Astrocyte of the cerebellum (primary cell): Measurements from ENCODE around the gene ANKMY2.

Experiments
- DNase-seq: peaks from one replicate; pipeline ENCODE4 v3.0.0-alpha.2; 2011; ENCODE audit warnings: low read depth
- H3K4me3 ChIP-seq: 2 replicates; pipeline ENCODE4 v1.5.1; 2011; ENCODE audit warnings: mild to moderate bottlenecking, low read depth, low read length, moderate library complexity
- in situ Hi-C: cut with HindIII; loops from 2 replicates; pipeline ENCODE4 v1.10.0; 2017; ENCODE audit warnings: low sequenced_read_pairs
- TF ChIP-seq, protein P1 (sequence below): IDR thresholded peaks from 2 replicates; pipeline ENCODE4 v1.5.1; 2012; ENCODE audit warnings: low read length, low read depth, moderate library complexity, mild to moderate bottlenecking; ENCODE audit errors: missing control alignments

The ANKMY2 gene

GRCh38 chr7:16586081-16586874 lies 59.3 kb downstream of the ANKMY2 start:
- in situ Hi-C loops: no loop called here
- TF ChIP-seq, protein P1, sequence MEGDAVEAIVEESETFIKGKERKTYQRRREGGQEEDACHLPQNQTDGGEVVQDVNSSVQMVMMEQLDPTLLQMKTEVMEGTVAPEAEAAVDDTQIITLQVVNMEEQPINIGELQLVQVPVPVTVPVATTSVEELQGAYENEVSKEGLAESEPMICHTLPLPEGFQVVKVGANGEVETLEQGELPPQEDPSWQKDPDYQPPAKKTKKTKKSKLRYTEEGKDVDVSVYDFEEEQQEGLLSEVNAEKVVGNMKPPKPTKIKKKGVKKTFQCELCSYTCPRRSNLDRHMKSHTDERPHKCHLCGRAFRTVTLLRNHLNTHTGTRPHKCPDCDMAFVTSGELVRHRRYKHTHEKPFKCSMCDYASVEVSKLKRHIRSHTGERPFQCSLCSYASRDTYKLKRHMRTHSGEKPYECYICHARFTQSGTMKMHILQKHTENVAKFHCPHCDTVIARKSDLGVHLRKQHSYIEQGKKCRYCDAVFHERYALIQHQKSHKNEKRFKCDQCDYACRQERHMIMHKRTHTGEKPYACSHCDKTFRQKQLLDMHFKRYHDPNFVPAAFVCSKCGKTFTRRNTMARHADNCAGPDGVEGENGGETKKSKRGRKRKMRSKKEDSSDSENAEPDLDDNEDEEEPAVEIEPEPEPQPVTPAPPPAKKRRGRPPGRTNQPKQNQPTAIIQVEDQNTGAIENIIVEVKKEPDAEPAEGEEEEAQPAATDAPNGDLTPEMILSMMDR: no peak
- no peak for DNase-seq
- no peak overlapping the region for H3K4me3 ChIP-seq

- TF ChIP-seq, protein P1: no peak
- no peak for DNase-seq
- no peak overlapping the region for H3K4me3 ChIP-seq
- in situ Hi-C loops: no loop called here
These were observed 60.0 kb downstream of the ANKMY2 start for GRCh38 chr7:16585540-16585939.

GRCh38 chr7:16583834-16584233 lies 61.7 kb downstream of the ANKMY2 start:
- DNase-seq: no peak
- H3K4me3 ChIP-seq: no peak overlapping the region
- TF ChIP-seq, protein P1: no peak
- in situ Hi-C loops: no loop called here

- no peak for DNase-seq
- no peak overlapping the region for H3K4me3 ChIP-seq
- TF ChIP-seq, protein P1: no peak
- in situ Hi-C loops: no loop called here
These were observed 64.3 kb downstream of the ANKMY2 start for GRCh38 chr7:16581286-16581685.

DNA sequence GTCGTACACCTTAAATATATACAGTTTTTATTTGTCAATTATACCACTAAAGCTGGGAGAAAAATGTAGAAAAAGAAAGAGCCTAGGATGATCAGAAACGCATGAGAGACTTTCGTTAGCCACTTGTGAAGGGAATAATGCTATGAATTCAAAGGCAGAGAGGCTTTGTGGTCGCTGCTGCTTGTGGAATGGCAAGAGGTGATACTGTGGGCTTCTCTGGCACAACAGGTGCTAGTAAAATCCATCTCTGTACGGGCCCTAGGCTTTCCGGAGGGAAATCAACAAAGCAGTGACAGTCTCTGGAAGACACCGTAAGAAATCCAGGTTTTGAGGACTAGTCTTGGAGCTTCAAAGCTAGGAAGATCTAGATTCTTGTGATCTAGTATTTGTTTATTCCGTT lies 66.3 kb downstream of the ANKMY2 start:
- TF ChIP-seq, protein P1: no peak
- in situ Hi-C loops: no loop called here

DNA sequence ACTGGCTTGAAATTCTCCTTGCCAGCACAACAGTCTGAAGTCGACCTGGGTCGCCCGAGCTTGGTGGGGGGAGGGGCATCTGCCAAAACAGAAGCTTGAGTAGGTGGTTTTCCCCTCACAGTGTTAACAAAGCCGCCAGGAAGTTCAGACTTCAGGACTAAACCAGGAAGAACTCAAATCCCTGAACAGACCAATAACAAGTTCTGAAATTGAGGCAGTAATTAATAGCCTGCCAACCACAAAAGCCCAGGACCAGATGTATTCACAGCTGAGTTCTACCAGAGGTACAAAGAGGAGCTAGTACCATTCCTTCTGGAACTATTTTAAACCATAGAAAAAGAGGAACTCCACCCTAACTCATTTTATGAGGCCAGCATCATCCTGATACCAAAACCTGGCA lies 73.6 kb downstream of the ANKMY2 start:
- TF ChIP-seq, protein P1: no peak
- no peak overlapping the region for H3K4me3 ChIP-seq
- in situ Hi-C loops: loop anchor here (25.0 kb wide), 2 partner anchors 160 to 485 kb away; partner anchors contain the start of gene CRPPA
- no peak for DNase-seq

More for the DNA sequence above, 66.3 kb downstream of the ANKMY2 start:
- H3K4me3 ChIP-seq: no peak overlapping the region
- DNase-seq: no peak
